GM21390 (cell line): ENCODE results near the gene NBL1.

Experiments used
- ATAC-seq: cut with Tn5 transposase; IDR thresholded peaks from one replicate; pipeline ENCODE4 v1.9.1; 2021; ENCODE audit not compliant: unreplicated experiment

The NBL1 gene

GRCh38 chr1:19643602-19644394 lies at the start of gene NBL1:
Gene NBL1, plus strand, starts transcription at chr1:19644311. Its CDS starts 10,720 bp downstream, at chr1:19655031.
- ATAC-seq: no peak

GRCh38 chr1:19596065-19596713 lies 47.9 kb upstream of the NBL1 start:
- ATAC-seq: no peak

- ATAC-seq: peak; percentile 86
Measured at GRCh38 chr1:19596714-19597495, 47.2 kb upstream of the NBL1 start.

- no peak for ATAC-seq
Measured at GRCh38 chr1:19597496-19598309, 46.4 kb upstream of the NBL1 start.

- no peak for ATAC-seq
Measured at GRCh38 chr1:19599810-19600209, 44.3 kb upstream of the NBL1 start.

- ATAC-seq: no peak
Measured at GRCh38 chr1:19602486-19602885, 41.6 kb upstream of the NBL1 start.

GRCh38 chr1:19605967-19606366 lies 38.1 kb upstream of the NBL1 start:
- no peak for ATAC-seq

- ATAC-seq: no peak
Measured at GRCh38 chr1:19606817-19607642, 37.1 kb upstream of the NBL1 start.

GRCh38 chr1:19608232-19608631 lies 35.9 kb upstream of the NBL1 start:
- no peak for ATAC-seq

GRCh38 chr1:19610282-19610981 lies 33.7 kb upstream of the NBL1 start:
- no peak for ATAC-seq

GRCh38 chr1:19612530-19612929 lies 31.6 kb upstream of the NBL1 start:
- no peak for ATAC-seq

GRCh38 chr1:19613171-19613703 lies 30.9 kb upstream of the NBL1 start:
- ATAC-seq: no peak

GRCh38 chr1:19615438-19615837 lies 28.7 kb upstream of the NBL1 start:
- no peak for ATAC-seq

GRCh38 chr1:19616489-19616888 lies 27.6 kb upstream of the NBL1 start:
- ATAC-seq: no peak

- no peak for ATAC-seq
Measured at GRCh38 chr1:19617376-19617775, 26.7 kb upstream of the NBL1 start.

GRCh38 chr1:19618428-19618827 lies 25.7 kb upstream of the NBL1 start:
- no peak for ATAC-seq

GRCh38 chr1:19619697-19620384 lies 24.3 kb upstream of the NBL1 start:
- no peak for ATAC-seq

- no peak for ATAC-seq
Measured at GRCh38 chr1:19620786-19621185, 23.3 kb upstream of the NBL1 start.
